GM18867 (cell line): Measurements from ENCODE around the gene PAX5.

Experiments
- ATAC-seq: cut with Tn5 transposase; IDR thresholded peaks from one replicate; pipeline ENCODE4 v1.9.1; 2021; ENCODE audit warnings: mild to moderate bottlenecking, moderate library complexity; ENCODE audit not compliant: unreplicated experiment

Gene PAX5

GRCh38 chr9:36864491-36865410 lies 169.3 kb downstream of the PAX5 start:
- ATAC-seq: no peak

GRCh38 chr9:36862206-36863145 lies 171.6 kb downstream of the PAX5 start:
- no peak for ATAC-seq

GRCh38 chr9:36861528-36862205 lies 172.4 kb downstream of the PAX5 start:
- no peak for ATAC-seq

GRCh38 chr9:36858805-36859375 lies 175.2 kb downstream of the PAX5 start:
- ATAC-seq: no peak

GRCh38 chr9:36855448-36856315 lies 178.4 kb downstream of the PAX5 start:
- ATAC-seq: peak; percentile 73

- ATAC-seq: no peak
Observed at GRCh38 chr9:36854751-36855150, 179.3 kb downstream of the PAX5 start.

- ATAC-seq: no peak
Observed at GRCh38 chr9:36854034-36854433, 180.0 kb downstream of the PAX5 start.

- ATAC-seq: no peak
Observed at GRCh38 chr9:36853233-36853632, 180.8 kb downstream of the PAX5 start.

GRCh38 chr9:36849943-36850342 lies 184.1 kb downstream of the PAX5 start:
- ATAC-seq: no peak

GRCh38 chr9:36848946-36849345 lies 185.1 kb downstream of the PAX5 start:
- no peak for ATAC-seq

GRCh38 chr9:36847781-36848673 lies 186.0 kb downstream of the PAX5 start:
- no peak for ATAC-seq

GRCh38 chr9:36846621-36847020 lies 187.4 kb downstream of the PAX5 start:
- ATAC-seq: no peak

GRCh38 chr9:36845844-36846243 lies 188.2 kb downstream of the PAX5 start:
- ATAC-seq: no peak

- ATAC-seq: no peak
Observed at GRCh38 chr9:36844961-36845360, 189.1 kb downstream of the PAX5 start.

GRCh38 chr9:36843964-36844363 lies 190.1 kb downstream of the PAX5 start:
- ATAC-seq: no peak

- no peak for ATAC-seq
Observed at GRCh38 chr9:36842560-36843530, 191.2 kb downstream of the PAX5 start.

- ATAC-seq: no peak
Observed at GRCh38 chr9:36840898-36841536, 193.1 kb downstream of the PAX5 start.
